ENCODE measurements around the gene HELQ. TPM values are rescaled to one million over a fixed set of nuclear protein-coding genes. Genes with fewer than 3 reads are reported as not detected.

Gene HELQ
- total and polyA plus RNA-seq, 8 donors, result 13.1 to 23.5 (median 21.5) TPM

DNA sequence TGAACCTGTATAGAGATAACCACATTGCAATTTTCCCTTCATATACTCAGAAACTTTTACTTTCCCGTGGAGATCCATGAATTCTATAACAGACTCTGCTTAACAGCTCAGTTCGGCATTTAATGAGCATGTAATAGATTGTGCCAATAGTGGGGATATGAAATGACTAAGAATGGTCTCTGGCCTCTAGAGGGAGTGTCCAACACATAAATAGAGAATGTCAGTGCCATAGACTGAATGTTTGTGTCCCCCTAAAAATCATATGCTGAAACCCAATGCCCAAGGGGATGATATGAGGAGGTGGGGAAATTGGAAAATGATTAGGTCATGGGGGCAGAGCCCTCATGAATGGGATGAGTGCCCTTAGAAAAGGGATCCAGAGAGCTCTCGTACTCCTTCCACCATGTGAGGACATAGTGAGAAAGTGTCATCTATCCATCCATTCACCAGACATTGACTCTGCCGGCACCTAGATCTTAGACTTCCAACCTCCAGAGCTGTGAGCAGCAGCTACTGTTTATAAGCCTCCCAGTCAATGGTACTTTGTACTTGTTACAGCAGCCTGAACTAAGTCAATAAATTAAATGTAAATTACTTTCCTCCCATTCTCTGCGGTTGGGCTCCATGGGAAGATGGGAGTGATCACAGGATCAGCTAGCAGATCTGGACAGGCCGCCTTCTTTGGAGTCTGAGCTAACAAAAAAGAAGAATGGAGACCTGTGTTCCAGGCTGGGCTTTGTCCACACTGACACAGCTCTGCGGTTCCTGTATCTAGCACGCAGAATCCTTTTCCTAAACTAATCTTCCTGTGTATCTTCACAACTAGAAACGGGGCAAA is 92.9 kb downstream of the HELQ start:
- intact Hi-C loops (cut with DNase I), result no loop called here

DNA sequence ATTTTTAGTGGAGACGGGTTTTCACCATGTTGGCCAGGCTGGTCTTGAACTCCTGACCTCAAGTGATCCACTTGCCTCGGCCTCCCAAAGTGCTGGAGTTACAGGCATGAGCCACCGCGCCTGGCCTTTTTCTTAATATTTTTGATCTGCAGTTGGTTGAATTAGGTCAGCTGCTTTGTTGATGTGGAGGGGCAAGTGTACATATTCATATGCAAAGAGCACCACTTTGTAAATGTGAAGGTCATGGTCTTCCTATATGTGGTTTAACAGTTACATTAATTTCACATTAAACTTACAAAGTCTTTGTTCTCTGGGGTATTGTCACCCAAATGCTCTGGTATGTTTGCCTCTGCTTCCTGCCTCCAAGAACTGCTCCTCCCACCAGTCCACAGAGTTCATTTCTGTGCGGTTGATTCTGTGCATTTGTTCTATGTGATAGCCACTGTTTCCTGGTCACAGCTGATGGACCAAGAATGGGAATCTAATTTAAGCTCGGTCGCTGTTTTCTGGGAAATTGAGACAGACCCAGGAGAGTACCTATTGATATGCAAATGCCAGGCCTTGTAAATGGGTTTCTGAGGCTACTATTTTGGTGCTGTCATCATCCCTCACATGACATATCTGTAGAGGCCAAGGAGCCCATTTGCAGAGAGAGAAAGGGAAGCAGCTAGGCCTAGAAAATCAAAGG is 94.1 kb downstream of the HELQ start:
- Histone ChIP-seq H3K27me3 (no peaks in the 10 kb centered on the region), H3K9me3 (no peaks in the 10 kb centered on the region), H3K27ac (no peak overlapping the region), H3K4me1 (peaks cover 0 to 5% of the 10 kb centered on the region in 2 donors), H3K36me3 (no peaks in the 10 kb centered on the region), H3K4me3 (no peak overlapping the region)
- TF ChIP-seq, protein P1, sequence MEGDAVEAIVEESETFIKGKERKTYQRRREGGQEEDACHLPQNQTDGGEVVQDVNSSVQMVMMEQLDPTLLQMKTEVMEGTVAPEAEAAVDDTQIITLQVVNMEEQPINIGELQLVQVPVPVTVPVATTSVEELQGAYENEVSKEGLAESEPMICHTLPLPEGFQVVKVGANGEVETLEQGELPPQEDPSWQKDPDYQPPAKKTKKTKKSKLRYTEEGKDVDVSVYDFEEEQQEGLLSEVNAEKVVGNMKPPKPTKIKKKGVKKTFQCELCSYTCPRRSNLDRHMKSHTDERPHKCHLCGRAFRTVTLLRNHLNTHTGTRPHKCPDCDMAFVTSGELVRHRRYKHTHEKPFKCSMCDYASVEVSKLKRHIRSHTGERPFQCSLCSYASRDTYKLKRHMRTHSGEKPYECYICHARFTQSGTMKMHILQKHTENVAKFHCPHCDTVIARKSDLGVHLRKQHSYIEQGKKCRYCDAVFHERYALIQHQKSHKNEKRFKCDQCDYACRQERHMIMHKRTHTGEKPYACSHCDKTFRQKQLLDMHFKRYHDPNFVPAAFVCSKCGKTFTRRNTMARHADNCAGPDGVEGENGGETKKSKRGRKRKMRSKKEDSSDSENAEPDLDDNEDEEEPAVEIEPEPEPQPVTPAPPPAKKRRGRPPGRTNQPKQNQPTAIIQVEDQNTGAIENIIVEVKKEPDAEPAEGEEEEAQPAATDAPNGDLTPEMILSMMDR (IDR thresholded peaks at IDR 0.05), result no peak
- DNase-seq, result no peak
- no peak for ATAC-seq
- intact Hi-C loops (cut with DNase I), result no loop called here

More for the DNA sequence above, 92.9 kb downstream of the HELQ start:
- ATAC-seq (peak; percentile 60), DNase-seq (no peak)
- no peaks in the 10 kb centered on the region for H3K27me3 ChIP-seq
- no peak overlapping the region for H3K27ac ChIP-seq
- H3K9me3 ChIP-seq, result no peaks in the 10 kb centered on the region
- no peak overlapping the region for H3K4me3 ChIP-seq
- H3K36me3 ChIP-seq, result no peaks in the 10 kb centered on the region
- TF ChIP-seq, protein P1 (IDR thresholded peaks at IDR 0.05), result no peak
- H3K4me1 ChIP-seq, result no peaks in the 10 kb centered on the region

DNA sequence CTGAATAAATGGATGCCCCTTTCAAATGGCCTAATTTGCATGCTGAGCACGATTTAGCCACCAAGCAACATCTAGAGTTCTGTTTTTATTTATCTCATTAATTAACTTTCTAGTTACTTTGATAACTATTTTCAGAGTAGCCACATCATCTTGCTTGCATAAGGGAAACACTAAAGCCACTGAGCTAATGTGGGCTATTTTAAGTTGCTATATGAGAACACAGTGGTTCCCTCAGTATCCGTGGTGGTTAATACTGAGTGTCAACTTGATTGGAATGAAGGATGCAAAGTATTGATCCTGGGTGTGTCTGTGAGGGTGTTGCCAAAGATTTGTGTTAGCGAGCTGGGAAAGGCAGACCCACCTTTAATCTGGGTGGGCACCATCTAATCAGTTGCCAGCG is 95.6 kb downstream of the HELQ start:
- Histone ChIP-seq H3K4me3 (no peak overlapping the region), H3K27ac (no peak overlapping the region), H3K36me3 (no peaks in the 10 kb centered on the region), H3K4me1 (peaks cover 0 to 7% of the 10 kb centered on the region in 2 donors), H3K27me3 (no peaks in the 10 kb centered on the region), H3K9me3 (no peaks in the 10 kb centered on the region)
- DNase-seq (no peak), ATAC-seq (no peak)
- intact Hi-C loops (cut with DNase I), result no loop called here
- TF ChIP-seq, protein P1 (IDR thresholded peaks at IDR 0.05), result no peak

DNA sequence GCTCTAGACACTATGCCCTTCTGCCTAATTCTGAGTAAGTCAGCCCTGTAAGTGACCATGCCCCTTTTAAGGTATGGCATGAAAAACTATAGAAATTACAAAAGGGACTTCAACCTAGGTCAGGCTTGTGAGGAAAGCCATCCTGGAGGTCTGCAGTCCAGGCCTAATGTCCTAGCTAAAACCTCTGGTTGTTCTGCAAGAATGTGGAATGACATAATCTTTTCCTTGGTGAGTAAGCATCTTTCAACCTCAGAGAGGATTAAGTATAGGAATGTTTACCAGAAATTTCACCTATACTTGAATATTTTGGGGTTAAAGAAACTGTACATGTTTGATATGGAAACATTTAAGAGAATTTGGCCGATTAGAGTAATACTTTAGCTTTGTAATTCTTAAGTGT is 97.2 kb downstream of the HELQ start:
- H3K27me3 ChIP-seq, result no peaks in the 10 kb centered on the region
- peak overlapping the region in 1 of 2 donors; percentile 26 for H3K27ac ChIP-seq
- H3K9me3 ChIP-seq, result peaks cover 0 to 5% of the 10 kb centered on the region in 2 donors
- H3K4me3 ChIP-seq, result no peak overlapping the region
- no peaks in the 10 kb centered on the region for H3K36me3 ChIP-seq
- no peak for DNase-seq
- peaks cover 0 to 7% of the 10 kb centered on the region in 2 donors for H3K4me1 ChIP-seq
- peak; percentile 48 for ATAC-seq
- TF ChIP-seq, protein P1 (IDR thresholded peaks at IDR 0.05), result no peak
- intact Hi-C loops (cut with DNase I), result no loop called here

Other genes with a start within 250 kb of the HELQ start
- 10 to 100 TPM; 15.9 to 17.9 TPM for gene COQ2, start 171.0 kb downstream of the HELQ start, total RNA-seq
- gene COQ2, start 171.0 kb downstream of the HELQ start, polyA plus RNA-seq (ENCODE audit: insufficient read length in 6 of 6), result 10 to 100 TPM; 13.0 to 16.4 (median 15.8) TPM
- 10 to 100 TPM in 1 of 2 donors, 1 to 10 TPM in 1; 6.5 to 19.2 TPM for gene HPSE, start 121.0 kb downstream of the HELQ start, total RNA-seq
- 1 to 10 TPM; 1.3 to 2.8 (median 1.7) TPM for gene HPSE, start 121.0 kb downstream of the HELQ start, polyA plus RNA-seq (ENCODE audit: insufficient read length in 6 of 6)
- gene MRPS18C, start 235 bp upstream of the HELQ start, total RNA-seq, result 10 to 100 TPM; 28.5 to 40.5 TPM
- gene MRPS18C, start 235 bp upstream of the HELQ start, polyA plus RNA-seq (ENCODE audit: insufficient read length in 6 of 6), result 10 to 100 TPM; 49.8 to 61.4 (median 55.9) TPM
- gene ABRAXAS1, start 29.3 kb upstream of the HELQ start, total RNA-seq, result 10 to 100 TPM; 10.7 to 11.6 TPM
- 10 to 100 TPM; 47.4 to 55.5 (median 51.9) TPM for gene ABRAXAS1, start 29.3 kb upstream of the HELQ start, polyA plus RNA-seq (ENCODE audit: insufficient read length in 6 of 6)
- 10 to 100 TPM in 1 of 2 donors, 1 to 10 TPM in 1; 5.7 to 16.6 TPM for gene GPAT3, start 80.3 kb upstream of the HELQ start, total RNA-seq
- gene GPAT3, start 80.3 kb upstream of the HELQ start, polyA plus RNA-seq (ENCODE audit: insufficient read length in 6 of 6), result 10 to 100 TPM; 11.3 to 16.7 (median 14.2) TPM